HG02840 (cell line): ENCODE results near the gene ARHGAP30.

Experiments used
- ATAC-seq: cut with Tn5 transposase; IDR thresholded peaks from one replicate; pipeline ENCODE4 v1.9.1; 2021; ENCODE audit warnings: mild to moderate bottlenecking, moderate library complexity, moderate number of reproducible peaks; ENCODE audit not compliant: unreplicated experiment, low FRiP score

ARHGAP30 gene

GRCh38 chr1:161090617-161091016 is 20.9 kb upstream of the ARHGAP30 start:
- ATAC-seq: no peak

GRCh38 chr1:161089938-161090337 is 20.2 kb upstream of the ARHGAP30 start:
- ATAC-seq: no peak

GRCh38 chr1:161089251-161089924 is 19.7 kb upstream of the ARHGAP30 start, which contains the start of gene NECTIN4:
TSS of gene NECTIN4 (minus strand) at chr1:161089558. CDS start at chr1:161089296, 262 bp downstream.
- ATAC-seq: no peak

DNA sequence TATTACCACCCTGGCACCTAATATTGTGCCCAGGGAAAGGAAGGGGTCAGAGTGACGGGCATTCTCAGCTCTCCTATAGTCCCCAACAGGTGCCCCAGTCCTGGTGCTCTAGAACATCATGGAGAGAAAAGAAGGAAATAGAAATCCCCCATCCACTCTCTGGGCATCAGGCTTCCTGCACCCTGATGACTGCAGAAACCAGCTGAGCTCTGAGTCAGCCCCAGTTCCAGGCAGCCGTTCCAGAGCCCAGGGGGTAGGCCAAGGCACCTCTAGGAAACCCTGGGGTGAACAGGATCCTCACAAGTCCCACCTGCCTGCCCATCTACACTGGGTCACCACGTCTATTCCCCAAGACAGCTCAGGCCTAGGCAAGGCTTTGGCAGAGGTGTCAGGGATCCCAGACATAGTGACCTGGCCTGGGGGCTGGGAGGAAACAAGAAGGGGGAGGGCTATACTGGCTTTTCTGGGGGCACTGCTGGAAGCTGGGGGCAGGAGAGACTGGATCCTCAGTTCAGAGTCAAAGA is 19.0 kb upstream of the ARHGAP30 start:
- no peak for ATAC-seq

- ATAC-seq: no peak
Measured at GRCh38 chr1:161086457-161086856, 16.8 kb upstream of the ARHGAP30 start.

- ATAC-seq: no peak
Measured at GRCh38 chr1:161085165-161085564, 15.5 kb upstream of the ARHGAP30 start.

DNA sequence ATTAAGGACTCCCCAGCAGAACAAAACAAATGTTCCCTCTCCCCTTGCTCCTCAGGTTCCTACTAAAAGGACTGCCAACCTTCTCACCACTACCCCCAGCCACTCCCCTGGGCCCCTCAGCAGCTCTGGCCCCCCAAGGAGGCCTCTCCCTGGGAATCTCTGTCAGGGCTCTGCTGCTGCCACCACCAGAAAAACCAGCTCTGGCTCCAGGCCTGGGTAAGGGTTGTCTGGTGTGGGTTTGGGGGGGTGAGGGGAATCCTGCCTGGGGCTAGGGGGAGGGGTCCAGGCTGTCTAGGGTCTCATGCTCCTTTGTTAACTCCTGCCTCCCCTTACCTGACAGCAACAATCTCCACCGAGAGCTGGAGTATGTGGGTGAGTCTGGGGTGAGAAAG is 14.9 kb upstream of the ARHGAP30 start:
- no peak for ATAC-seq

DNA sequence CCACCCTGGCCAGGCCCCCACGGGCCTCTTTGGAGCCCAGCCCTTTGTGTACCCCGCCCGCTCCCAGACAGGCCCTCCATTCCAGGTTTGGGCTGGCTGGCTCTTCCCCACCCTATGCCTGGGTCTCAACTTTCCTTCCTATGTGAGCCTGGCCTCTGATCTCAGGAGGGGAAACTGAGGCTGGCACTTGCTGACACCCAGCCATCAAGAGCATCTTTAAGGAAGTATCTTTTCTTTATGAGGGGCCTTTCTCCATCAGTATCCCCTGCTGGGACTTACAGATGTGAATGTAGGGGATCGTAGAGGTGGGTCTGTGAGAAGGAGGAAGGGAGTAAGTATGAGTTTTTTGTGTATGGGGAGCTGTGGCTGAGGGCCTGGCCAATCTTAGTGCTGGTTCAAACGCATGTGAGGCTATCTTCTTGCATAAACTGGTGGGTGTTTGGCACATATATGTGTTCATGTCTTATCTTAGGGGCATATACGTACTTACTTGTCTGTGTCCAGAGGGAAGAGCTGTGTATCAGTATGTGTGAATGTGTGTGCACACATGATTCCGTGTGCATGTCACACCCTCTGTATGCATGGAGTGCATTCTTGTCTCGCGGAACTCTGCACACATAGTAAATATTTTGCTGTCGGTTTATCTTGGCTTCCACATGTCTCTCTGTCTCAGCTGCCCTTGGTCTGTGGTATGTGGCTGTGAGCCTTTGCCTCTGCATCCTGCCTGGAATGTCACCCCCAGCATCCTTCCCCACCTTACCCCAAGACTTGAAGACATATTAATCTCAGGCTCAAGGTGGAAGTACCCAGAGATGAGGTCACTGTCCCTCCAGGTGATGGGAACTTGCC is 14.3 kb upstream of the ARHGAP30 start:
- no peak for ATAC-seq

DNA sequence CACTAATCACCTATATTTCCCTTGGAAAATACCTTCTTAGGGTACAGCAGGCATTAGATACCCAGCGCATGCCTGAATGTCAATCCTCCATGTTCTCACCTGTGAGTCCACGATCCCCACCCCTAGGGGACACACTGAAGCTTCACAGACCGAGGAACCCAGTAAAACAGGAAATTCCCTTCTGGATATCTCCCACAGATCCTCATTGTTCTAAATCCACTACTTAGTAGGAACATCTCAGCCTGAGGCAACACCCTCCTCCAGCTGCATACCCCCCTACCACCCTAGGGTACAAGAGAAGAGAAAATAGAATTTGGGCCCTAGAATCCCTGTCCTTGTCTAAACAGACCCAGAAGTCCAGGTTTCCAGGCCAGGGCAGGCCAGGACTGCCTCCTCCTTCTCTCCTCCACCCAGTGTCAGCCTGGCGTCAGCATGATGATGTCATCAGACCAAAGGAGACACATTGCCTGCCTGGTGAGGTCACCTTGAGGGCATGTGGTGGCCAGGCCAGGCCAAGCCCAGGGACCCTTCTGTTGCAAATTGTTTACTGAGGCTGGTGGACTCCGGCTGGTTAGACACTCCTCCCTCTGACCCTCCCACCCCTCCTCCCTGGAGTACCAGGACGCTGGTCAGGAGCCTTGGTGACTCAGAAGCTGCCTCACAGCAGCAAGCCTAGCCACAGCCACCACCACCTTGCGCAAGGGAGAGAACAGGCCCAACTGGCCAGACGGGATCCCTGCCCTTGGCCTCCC is 13.5 kb upstream of the ARHGAP30 start:
- ATAC-seq: no peak

GRCh38 chr1:161082483-161082882 is 12.8 kb upstream of the ARHGAP30 start:
- no peak for ATAC-seq

- ATAC-seq: no peak
Measured at GRCh38 chr1:161081519-161081918, 11.8 kb upstream of the ARHGAP30 start.

DNA sequence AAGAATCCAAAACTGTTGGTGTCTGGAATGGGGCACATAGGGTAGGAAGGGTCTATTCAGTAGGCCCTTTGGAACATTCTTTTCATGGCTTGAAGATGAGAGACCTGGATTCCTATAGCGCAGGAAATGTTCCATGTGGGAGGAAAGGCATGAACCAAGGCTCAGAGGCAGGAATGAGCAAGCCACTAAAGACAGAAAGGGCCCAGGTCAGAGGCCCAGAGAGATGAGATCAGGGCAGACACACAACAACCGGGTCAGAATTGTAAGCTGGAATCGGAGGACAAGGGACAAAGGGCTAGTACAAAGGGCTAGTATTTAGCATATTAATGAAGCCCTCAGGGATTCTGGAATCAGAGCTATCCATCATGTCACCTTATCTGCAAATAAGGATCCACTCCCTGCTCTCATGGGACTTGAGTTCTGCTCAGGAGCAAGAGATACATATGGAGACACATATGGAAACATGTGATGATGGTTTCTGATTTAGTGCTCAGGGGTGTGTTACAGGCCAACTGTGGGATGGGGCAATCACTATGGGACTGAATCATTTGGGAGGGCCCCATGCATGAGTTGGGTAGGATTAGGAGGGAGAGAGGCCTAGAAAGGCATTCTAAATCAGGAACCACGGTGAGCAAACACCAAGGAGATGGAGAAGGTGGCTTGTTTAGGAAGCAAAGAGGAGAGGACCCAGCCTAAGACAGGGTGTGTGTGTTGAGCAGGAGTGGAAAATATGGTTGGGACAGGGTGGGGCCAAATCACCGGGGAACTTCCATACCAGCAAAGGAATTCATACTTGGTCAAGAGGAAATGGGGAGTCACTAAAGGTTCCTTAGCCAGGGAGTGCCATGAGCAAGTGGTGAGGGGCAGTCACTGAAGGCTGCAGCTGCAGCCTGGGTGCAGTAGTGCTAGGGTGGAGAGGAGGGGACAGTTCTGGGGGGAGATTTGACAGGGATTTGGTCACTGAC is 11.0 kb upstream of the ARHGAP30 start:
- no peak for ATAC-seq

DNA sequence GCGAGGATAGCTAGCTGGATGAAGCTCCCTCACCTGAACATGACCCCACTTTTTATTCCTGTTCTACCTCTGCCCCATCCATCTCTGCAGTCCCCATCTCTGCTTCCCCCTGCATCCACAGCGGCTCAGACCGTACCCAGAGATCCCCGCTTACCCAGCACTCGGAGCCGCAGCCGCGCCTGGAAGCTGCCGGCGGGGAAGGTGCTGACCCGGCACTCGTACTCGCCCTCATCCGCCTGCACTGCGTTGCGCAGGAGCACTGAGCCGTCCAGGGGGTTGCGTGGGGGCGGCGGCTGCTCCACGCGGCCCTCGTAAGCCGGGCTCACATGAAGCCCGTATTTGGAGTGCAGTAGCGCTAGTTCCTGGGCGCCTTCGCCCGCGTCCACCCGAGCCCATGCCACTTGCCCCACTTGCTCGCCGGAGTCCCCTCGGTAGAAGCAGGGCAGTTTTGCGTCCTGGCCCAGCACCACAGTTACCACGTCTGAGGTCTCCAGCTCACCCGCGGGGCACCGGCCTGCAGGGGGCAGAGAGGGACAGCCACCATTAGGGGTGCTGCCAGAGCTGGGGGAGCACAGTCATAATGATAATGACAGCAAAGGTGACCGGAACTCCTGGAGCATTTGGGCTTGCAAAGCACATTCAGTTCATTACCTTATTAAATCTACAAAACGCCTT is 9.9 kb upstream of the ARHGAP30 start:
- no peak for ATAC-seq

- no peak for ATAC-seq
Measured at GRCh38 chr1:161077426-161077825, 7.7 kb upstream of the ARHGAP30 start.

DNA sequence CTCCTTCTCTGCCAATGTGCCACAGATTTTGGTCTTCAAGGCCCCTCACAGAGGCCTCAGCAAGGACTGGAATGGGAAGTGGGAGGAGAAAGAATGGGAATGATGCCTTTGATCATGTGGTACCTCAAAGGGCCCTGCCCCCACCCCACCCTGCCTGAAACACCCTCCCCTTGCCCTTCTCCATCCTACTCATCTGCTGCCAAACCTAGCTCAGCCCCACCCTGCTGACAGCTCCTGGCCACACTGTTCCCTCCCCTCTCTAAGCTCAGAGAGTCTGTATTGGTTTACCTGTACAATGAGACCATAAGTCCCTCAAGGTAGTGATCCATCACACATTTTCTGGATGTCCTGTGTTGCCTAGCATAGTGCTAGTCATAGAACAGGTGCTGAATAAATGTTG is 6.7 kb upstream of the ARHGAP30 start:
- ATAC-seq: no peak

- ATAC-seq: no peak
Measured at GRCh38 chr1:161074676-161075368, 5.1 kb upstream of the ARHGAP30 start.

- ATAC-seq: no peak
Measured at GRCh38 chr1:161073474-161074121, 3.9 kb upstream of the ARHGAP30 start.
